GM21737 (cell line): ENCODE data around the gene PYGO1.
"Not testable (repeated sequence)": the region's sequence is repeated elsewhere in the genome, so short reads cannot be mapped to it uniquely, and the experiment has no call there.

Experiments
- ATAC-seq: cut with Tn5 transposase; IDR thresholded peaks from one replicate; pipeline ENCODE4 v1.9.1; 2021; ENCODE audit warnings: mild to moderate bottlenecking, moderate library complexity; ENCODE audit not compliant: unreplicated experiment

The PYGO1 gene

DNA sequence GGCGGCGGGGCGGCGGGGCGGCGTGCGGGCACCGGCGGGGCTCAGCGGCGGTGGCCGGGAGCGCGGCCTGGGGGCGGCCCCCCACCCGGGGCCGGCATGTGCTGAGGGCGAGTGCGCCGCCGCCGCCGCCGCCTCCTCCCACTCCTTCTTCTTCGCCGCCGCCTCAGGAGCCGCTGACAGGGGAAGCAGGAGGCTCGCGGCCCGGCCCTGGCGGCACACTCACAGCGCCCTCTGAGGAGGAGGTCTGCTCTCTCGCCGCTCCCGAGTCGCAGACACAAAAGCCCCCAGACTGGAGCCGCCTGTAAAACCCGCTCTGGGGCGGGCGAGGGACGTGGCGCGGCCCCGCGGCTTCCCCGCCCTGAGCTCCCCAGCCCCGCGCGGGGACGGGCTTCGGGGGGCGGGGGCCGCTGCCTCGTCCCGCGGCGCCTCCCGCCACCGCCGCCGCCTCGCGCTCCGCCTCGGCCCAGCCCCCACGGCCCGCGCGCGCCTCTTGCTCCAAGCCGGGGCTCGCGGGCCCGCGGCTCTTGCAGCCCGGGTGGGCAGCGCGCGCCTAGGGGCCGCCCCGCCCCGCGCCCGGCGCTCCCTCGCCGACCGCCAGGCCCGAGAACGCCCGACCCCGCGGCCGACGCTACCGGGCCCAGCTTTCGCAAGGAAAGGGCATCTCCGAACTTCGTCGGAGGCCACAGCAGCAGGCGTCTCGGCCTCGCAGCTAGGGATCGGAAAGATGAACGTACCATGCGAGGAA lies at the start of gene PYGO1:
PYGO1 (minus strand) TSS at position 276 of the 745 bp plus-strand sequence. CDS start 462 bp downstream, outside the sequence.
- ATAC-seq = no peak

GRCh38 chr15:55637086-55637485 lies 48.9 kb upstream of the PYGO1 start:
- ATAC-seq = no peak

- ATAC-seq = no peak
Measured at GRCh38 chr15:55633731-55634130, 45.6 kb upstream of the PYGO1 start.

DNA sequence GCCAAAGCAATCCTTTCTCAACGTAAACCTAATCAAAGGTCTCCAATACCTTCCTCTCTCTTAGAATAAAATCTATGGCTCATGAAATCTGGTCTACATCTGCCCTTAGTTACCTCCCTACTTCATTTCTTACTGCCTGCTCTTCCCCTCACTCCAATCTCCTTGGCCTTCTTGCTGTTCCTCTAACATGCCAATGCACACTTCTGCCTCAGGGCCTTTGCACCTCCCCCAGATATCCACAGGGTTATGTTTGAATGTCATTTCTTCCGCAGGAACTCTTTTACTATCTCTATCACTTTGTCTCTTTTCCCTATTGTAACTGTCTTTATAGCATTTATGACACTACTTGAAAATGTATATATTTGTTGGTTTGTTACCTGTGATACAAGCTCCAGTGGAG lies 44.3 kb upstream of the PYGO1 start:
- ATAC-seq = no peak

DNA sequence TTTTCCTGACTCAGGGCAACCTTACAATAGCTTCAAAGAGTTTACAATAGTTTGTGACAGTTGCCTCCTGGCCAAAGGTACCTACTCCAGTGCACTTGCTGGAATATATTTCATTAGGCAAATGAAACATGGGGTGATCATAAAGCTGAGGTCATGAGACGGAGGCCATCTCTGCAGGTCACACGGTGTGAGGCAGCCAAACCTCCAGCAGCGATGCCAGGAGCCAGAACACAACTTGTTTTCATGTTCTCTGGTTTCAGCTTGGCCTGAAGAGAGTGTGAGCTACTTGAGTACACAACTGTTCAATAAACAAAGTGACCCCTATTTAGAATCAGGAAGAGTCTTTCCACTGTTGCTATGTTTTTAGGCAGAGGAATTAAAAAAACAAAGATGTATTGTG lies 42.7 kb upstream of the PYGO1 start:
- no peak for ATAC-seq

DNA sequence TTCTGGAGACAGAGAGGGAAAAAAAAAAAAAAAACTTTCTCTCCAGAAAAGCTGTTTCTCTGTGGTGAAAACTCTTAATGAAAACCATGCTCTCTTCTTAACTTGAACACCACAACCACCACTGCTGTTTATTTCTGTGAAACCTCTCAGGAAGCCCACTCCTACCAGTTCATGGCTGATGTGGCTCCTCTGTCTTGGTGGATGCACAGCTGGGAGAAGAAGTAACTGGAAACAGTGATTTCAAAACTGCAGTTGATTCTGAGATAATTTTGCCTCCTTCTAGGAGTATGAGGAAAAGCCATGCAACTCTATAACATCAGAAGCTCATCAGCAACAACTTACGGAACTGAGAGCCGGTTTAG lies 40.2 kb upstream of the PYGO1 start:
- no peak for ATAC-seq

GRCh38 chr15:55627730-55628368 lies 39.7 kb upstream of the PYGO1 start:
- no peak for ATAC-seq

GRCh38 chr15:55619783-55620182 lies 31.6 kb upstream of the PYGO1 start:
- ATAC-seq = no peak

DNA sequence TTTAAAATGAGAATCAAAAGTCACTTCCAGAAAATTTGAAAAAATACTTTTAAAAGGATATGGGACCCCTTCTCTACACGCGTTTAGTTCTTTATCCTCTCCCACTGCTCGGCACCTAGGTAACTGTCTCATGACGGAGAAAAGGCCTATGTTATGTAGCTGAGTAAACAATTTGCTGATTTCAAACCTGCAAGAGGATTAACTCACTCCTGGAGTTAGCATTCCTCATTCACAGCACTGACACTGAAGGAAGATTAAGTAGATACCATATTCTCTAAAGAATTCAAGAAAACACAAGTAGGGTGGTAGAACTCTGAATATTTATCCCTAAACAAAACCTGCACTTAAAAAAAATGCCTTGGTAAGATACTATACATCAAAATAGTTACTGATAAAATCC lies 30.2 kb upstream of the PYGO1 start:
- no peak for ATAC-seq

DNA sequence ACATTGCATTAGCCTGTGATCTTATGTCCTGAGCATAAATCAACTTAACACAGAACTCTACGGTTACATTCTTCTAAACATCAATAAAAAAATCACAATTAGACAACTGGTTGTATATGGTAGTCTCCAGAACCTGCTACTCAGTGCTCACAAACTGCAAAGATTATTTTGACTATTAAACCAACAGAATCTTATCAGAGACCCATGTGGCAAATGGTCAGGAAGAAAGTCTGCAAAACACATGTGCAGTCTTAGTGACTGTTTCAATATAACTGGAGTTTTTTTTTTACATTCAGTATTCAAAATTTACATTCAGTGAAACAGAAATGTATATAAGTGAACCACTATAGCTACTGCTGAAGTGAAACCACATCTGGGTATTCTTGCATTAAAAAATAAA lies 27.3 kb upstream of the PYGO1 start:
- no peak for ATAC-seq

GRCh38 chr15:55613727-55614126 lies 25.6 kb upstream of the PYGO1 start:
- ATAC-seq = no peak

DNA sequence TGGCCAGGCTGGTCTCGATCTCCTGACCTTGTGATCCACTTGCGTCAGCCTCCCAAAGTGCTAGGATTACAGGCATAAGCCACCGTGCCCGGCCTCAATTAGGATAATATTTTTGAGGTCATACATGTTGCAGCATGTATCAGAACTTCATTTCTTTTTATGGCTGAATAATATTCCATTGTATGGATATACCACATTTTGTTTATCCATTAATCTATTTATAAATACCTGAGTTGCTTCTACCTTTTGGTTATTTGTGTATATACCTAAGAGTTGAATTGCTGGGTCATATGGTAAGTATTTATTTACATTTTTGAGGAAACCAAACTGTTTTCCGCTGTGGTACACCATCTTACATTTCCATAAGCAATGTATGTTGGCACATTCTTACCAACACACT lies 18.1 kb upstream of the PYGO1 start:
- no peak for ATAC-seq

DNA sequence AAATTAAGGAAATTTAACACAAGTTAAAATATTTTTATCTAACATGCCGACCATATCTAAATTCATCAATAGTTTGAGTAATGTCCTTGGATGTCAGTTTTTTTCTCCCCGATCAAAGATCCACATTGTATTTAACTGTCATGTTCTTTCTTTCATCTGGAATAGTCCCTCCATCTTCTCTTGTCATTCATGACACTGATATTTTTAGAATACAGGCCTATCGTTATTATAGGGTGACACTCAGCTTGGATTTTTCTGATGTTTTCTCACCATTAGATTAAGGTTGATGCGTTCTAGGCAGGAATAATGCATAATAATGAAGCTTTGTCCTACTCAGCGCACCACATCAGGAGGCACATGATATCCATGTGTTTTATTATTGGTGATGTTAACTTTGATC lies 13.2 kb upstream of the PYGO1 start:
- no peak for ATAC-seq

DNA sequence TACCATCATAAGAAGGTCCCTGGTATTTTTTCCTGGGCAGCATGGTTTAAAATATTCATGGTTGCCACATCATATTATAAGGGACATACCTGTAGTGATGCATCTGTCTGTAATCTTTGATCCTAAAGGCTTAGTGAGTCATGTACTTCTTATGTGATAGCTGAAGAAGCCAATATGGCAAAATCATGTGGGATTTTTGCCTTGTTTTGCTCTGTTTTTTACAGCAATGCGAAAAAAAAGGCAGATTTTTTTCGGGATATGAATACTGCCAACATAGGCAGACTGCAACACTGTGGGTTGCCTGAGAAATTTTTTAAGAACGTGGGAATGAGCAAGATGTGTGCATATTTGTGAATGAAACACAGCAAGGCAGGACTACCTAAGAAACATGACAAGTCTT lies 11.3 kb upstream of the PYGO1 start:
- ATAC-seq = no peak

DNA sequence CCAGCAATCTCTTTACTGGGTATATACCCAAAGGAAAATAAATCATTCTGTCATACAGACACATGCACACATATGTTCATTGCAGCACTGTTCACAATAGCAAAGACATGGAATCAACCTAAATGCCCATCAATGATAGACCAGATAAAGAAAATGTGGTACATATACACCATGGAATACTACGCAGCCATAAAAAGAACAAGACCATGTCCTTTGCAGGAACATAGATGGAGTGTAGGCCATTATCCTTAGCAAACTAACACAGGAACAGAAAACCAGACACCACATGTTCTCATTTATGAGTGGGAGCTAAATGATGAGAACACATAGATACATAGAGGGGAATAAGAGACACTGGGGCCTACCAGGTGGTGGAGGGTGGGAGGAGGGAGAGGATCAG lies 4.9 kb upstream of the PYGO1 start:
- not testable (repeated sequence) for ATAC-seq

GRCh38 chr15:55590788-55591187 lies 2.6 kb upstream of the PYGO1 start:
- ATAC-seq = no peak

DNA sequence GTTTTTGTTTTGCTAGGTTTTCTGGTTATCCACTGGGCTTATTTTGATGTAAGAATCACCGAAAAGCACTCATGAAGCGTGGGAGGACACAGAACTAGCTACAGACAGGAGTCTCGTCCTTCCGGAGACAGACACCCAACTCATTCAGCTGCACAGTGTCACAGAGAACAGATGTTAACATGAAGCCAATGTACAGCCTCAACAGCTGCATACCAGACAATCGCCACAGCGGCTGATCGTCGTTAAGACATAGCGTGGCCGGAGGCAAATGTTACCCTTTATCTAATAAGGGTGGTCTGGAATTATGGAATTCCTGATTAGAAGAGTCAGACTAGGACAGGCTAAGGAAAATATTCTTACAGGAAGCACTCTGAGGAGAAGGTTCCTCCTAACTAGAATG lies 1.1 kb upstream of the PYGO1 start:
- no peak for ATAC-seq

DNA sequence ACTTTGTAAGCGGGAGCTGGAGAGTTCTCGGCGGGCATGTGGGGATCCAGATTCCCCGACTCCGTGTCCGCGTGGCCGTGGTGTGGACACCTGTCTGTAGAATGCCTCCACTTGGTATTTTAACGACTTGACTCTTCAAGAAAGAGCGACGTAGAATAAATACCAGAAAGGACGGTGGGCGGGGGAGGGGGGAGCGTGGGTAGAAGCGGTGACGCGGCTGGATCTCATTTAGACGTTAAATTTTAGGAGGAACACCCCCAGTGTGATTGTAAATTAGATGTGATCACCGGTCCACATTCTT lies 620 bp upstream of the PYGO1 start:
- ATAC-seq = no peak

DNA sequence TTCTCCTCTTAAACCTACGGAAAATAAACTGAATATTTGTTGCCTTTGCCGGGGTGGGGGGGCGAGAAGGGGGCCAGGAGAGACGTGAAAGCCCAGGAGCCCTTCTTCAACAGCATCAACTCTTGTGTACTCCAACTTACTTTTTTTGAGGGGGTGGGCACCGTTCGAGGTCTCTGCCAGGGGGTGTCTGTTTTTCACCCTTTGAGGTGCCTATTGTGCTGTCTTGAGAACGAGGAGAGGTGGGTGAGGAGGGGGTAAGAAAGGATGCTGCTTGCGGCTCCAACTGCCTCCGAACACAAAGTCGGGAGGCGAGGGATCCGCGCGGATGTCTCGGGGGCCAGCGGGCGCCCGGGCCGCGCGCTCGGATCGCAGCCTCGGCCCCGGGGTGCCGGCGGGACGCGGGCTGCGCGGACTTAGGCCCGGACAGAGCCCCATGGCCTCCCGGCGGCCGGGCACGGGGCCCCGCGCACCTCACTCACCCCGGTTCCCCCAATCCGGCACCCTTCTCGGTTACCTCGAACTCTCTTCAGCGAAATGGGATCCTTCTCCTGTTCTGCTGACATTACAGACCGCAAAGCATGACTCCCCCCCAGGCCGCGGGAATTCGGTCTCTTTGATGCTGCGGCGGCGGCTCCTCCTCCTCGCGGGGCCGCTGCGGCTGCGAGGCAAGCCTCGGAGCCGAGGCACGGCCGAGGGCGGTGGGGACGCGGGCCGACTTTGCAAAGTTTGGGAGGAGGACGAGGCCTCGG lies 650 bp downstream of the PYGO1 start:
- no peak for ATAC-seq

DNA sequence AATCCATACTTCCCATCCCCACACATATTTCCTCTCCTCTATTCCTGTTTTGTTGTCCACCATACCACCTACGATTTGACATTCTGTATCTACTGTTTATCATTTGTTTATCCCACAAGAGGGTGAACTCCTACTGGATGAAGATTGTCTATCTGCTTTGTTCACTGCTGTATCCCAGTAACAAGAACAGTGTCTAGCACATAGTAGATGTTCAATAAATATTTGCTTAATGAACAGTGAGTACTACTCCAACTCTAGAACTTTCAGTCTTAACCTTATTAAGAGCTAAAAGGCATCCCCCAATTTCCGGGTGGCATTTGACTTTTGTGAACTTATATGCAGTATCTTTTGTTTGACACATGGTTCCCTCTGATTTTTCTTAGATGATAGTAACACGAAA lies 1.3 kb downstream of the PYGO1 start:
- ATAC-seq = no peak

DNA sequence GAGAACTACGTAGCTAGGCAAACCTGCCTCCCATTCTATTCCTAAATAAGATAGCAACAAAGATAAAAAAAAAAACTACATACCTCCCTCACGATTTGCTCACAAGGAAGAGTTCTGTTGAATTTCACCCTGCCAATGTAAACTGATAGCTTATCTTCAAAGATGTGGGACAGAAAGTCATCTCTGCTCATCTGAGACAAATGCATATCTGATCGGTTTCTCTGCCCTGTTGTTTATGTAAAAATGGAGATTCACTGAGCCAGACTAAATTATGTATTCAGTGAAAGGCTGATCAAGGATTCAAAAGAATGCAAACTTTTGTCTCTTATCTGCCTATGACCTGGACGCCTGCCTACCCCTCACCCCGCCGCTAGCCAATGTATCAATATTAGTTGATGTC lies 11.2 kb downstream of the PYGO1 start:
- ATAC-seq = no peak

- no peak for ATAC-seq
Measured at GRCh38 chr15:55574096-55574495, 14.0 kb downstream of the PYGO1 start.
